Gastroesophageal sphincter (tissue), 4 donors: ENCODE measurements around the gene INTU. TPM values are rescaled to one million over a fixed set of nuclear protein-coding genes. Genes with fewer than 3 reads are reported as not detected.

Experiments used
- ATAC-seq: fragments of 150-250 bp; one replicate; pipeline ENCODE4 v1.9.1; 2016; ENCODE audit warnings: mild to moderate bottlenecking, moderate library complexity
- H3K27ac ChIP-seq, 4 donors: fragments of 200-600 bp; sonication (generic) in 3 of 4; 1 replicate in 3 of 4; 2 replicates in 1 of 4; pipeline ENCODE4 v1.5.1; 2016 to 2019
- H3K27me3 ChIP-seq: fragments of 200-600 bp; sonication (generic); one replicate; pipeline ENCODE4 v1.5.1; 2019
- H3K36me3 ChIP-seq, 2 donors: fragments of 200-600 bp; sonication (generic); one replicate each; pipeline ENCODE4 v1.5.1; 2019; ENCODE audit warnings: control low read depth in 1 of 2
- H3K4me1 ChIP-seq, 3 donors: fragments of 200-600 bp; sonication (generic); 1 replicate in 2 of 3; 2 replicates in 1 of 3; pipeline ENCODE4 v1.5.1; 2016 to 2019; ENCODE audit warnings: control low read depth in 2 of 3
- H3K4me3 ChIP-seq, 2 donors: fragments of 200-600 bp; sonication (generic); one replicate each; pipeline ENCODE4 v1.5.1; 2019; ENCODE audit warnings: mild to moderate bottlenecking in 1 of 2, moderate library complexity in 1 of 2
- H3K9me3 ChIP-seq, 3 donors: fragments of 200-600 bp; sonication (generic); one replicate each; pipeline ENCODE4 v1.5.1; 2017 to 2019; ENCODE audit warnings: control low read depth in 2 of 3
- EP300 ChIP-seq: sonication (generic); formaldehyde crosslinking; IDR thresholded peaks from one replicate; pipeline ENCODE4 v1.6.1; 2017; ENCODE audit warnings: antibody characterized with exemption, mild to moderate bottlenecking
- POLR2A ChIP-seq, 2 donors: fragments of 450-650 bp; IDR thresholded peaks; one replicate each; pipeline ENCODE4 v1.6.1; 2017; ENCODE audit warnings: antibody characterized with exemption in 2 of 2, mild to moderate bottlenecking in 2 of 2, moderate library complexity in 1 of 2
- POLR2AphosphoS5 ChIP-seq: sonication (generic); formaldehyde crosslinking; IDR thresholded peaks from one replicate; pipeline ENCODE4 v1.6.1; 2017; ENCODE audit warnings: antibody characterized with exemption
- WGBS, 2 donors: methylation state at CpG; one replicate each; pipeline ENCODE4 v1.1.5; 2018; ENCODE audit warnings: low coverage in 1 of 2; 5-methylcytosine and 5-hydroxymethylcytosine counted together
- total RNA-seq, 4 donors: library from RNA; depleted of rRNA; stranded (reverse); fragments of >200 nt; gene quantifications; one replicate each; pipeline ENCODE4 v1.1.0, GENCODE V29; 2016
- TF ChIP-seq, protein P1 (sequence below), 4 experiments: fragments of 200-600 bp in 2 of 4; fragments of 450-650 bp in 2 of 4; sonication (generic) in 1 of 4; IDR thresholded peaks; one replicate each; pipeline ENCODE4 v1.5.1; 2017 to 2019; ENCODE audit warnings: antibody characterized with exemption in 4 of 4, mild to moderate bottlenecking in 2 of 4, moderate library complexity in 2 of 4

The INTU gene
- total RNA-seq, 4 donors from 2014 or later, result 4.5 to 21.8 (median 14.3) TPM

DNA sequence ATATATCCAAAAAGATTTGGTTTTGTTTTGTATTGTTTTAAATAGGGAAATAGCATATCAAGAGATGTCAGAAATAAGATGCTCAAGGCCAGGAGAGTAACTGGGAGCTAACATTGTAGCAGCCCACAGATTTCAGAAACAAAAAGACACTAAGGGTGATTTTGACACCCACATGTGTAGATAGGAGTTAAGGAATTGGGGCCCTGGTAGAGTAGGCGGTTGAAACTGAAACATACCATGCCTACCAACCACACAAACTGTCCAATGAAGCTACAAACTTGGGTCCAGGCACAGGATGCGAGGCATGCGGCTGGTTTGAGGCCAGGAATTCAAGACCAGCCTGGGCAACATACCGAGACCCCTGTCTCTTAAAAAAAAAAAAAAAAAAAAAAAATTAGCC, 143.1 kb downstream of the INTU start:
- Histone ChIP-seq H3K27ac (no peak overlapping the region), H3K36me3 (no peaks in the 10 kb centered on the region), H3K4me3 (no peak overlapping the region), H3K9me3 (no peaks in the 10 kb centered on the region), H3K4me1 (no peaks in the 10 kb centered on the region), H3K27me3 (no peaks in the 10 kb centered on the region)
- TF ChIP-seq EP300 (no peak), POLR2A (IDR thresholded peaks at IDR 0.05) (no peak), POLR2AphosphoS5 (no peak)
- TF ChIP-seq, protein P1, sequence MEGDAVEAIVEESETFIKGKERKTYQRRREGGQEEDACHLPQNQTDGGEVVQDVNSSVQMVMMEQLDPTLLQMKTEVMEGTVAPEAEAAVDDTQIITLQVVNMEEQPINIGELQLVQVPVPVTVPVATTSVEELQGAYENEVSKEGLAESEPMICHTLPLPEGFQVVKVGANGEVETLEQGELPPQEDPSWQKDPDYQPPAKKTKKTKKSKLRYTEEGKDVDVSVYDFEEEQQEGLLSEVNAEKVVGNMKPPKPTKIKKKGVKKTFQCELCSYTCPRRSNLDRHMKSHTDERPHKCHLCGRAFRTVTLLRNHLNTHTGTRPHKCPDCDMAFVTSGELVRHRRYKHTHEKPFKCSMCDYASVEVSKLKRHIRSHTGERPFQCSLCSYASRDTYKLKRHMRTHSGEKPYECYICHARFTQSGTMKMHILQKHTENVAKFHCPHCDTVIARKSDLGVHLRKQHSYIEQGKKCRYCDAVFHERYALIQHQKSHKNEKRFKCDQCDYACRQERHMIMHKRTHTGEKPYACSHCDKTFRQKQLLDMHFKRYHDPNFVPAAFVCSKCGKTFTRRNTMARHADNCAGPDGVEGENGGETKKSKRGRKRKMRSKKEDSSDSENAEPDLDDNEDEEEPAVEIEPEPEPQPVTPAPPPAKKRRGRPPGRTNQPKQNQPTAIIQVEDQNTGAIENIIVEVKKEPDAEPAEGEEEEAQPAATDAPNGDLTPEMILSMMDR (IDR thresholded peaks at IDR 0.05), result no peak
- 94 to 100% methylated on average over 1 to 3 of the region's 4 CpGs for WGBS, 2 donors
- ATAC-seq, result no peak

Other genes with a start within 250 kb of the INTU start
- gene SLC25A31, start 97.4 kb downstream of the INTU start, total RNA-seq, result not detected
- gene HSPA4L, start 149.4 kb downstream of the INTU start, total RNA-seq, result 10 to 100 TPM in 1 of 4 donors, 1 to 10 TPM in 3; 8.2 to 12.5 (median 8.7) TPM
- gene PLK4, start 247.9 kb downstream of the INTU start, total RNA-seq, result 1 to 10 TPM in 1 of 4 donors, under 1 TPM in 2, not detected in 1; 0.67 to 6.8 (median 0.69) TPM